NCI-H82 treated with DMSO at 0.1 percent for 48 hours (cell line): Measurements from ENCODE around the gene RPS13.
"Not testable (repeated sequence)": the region's sequence is repeated elsewhere in the genome, so short reads cannot be mapped to it uniquely, and the experiment has no call there.

ENCODE experiments used
- DNase-seq: peaks from one replicate; lab custom pipeline; 2025; ENCODE audit not compliant: unreplicated experiment; lab: John Stamatoyannopoulos, UW

The RPS13 gene

GRCh38 chr11:17077520-17078401 lies at the start of gene RPS13:
TSS of gene RPS13 (minus strand) at chr11:17077667. CDS start at chr11:17077641, 26 bp downstream.
- DNase-seq: peak; percentile 92

- no peak for DNase-seq
These were observed 44.5 kb upstream of the RPS13 start for GRCh38 chr11:17121981-17122380.

GRCh38 chr11:17117262-17117661 lies 39.8 kb upstream of the RPS13 start:
- no peak for DNase-seq

DNA sequence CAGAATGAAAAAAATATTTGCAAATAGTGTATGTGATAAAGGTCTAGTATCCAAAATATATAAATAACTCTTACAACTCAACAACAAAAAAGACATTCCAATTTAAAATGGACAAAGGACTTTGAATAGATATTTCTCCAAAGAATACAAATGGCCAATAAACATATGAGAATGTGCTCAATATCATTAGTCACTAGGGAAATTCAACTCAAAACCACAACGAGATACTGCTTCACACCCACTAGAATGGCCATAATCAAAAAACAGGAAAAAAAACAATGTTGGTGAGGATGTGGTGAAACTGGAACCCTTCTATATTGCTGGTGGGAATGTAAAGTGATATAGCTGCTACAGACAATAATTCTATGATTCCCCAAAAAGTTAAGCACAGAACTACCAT lies 38.6 kb upstream of the RPS13 start:
- no peak for DNase-seq

- DNase-seq: not testable (repeated sequence)
These were observed 30.3 kb upstream of the RPS13 start for GRCh38 chr11:17107745-17108144.

DNA sequence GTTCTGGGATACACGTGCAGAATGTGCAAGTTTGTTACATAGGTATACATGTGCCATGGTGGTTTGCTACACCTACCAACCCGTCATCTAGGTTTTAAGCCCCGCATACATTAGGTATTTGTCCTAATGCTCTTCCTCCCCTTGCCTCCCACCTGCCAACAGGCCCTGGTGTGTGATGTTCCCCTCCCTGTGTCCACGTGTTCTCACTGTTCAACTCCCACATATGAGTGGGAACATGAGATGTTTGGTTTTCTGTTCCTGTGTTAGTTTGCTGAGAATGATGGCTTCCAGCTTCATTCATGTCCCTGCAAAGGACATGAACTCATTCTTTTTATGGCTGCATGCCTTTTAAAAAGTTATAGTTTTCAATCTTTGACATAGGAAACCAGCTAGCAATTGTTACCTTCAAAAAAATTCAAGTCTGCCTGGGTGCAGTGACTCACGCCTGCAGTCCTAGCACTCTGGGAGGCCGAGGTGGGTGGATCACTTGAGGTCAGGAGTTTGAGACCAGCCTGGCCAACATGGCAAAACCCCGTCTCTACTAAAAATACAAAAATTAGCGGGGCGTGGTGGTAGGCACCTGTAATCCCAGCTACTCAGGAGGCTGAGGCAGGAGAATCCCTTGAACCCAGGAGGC lies 28.1 kb upstream of the RPS13 start:
- not testable (repeated sequence) for DNase-seq

- no peak for DNase-seq
These were observed 25.0 kb upstream of the RPS13 start for GRCh38 chr11:17102462-17102861.

- no peak for DNase-seq
These were observed 21.2 kb upstream of the RPS13 start for GRCh38 chr11:17098658-17099057.

DNA sequence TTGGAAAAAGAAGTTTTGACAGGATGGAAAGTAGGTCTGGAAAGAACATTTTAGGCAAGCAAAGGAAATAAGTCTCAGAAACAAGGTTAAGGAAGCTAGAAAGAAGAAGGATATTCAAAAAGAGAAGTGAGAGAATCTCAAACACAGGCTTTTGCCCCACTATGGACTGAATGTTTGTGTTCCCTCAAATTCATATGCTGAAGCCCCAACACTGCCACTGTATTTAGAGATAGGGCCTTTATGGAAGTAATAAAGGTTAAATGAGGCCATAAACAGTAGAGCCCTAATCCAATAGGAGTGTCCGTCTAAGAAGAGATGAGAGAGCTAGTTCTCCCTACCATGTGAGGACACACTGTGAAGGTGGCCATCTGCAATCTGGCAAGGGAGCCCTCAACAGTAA lies 20.6 kb upstream of the RPS13 start:
- no peak for DNase-seq

DNA sequence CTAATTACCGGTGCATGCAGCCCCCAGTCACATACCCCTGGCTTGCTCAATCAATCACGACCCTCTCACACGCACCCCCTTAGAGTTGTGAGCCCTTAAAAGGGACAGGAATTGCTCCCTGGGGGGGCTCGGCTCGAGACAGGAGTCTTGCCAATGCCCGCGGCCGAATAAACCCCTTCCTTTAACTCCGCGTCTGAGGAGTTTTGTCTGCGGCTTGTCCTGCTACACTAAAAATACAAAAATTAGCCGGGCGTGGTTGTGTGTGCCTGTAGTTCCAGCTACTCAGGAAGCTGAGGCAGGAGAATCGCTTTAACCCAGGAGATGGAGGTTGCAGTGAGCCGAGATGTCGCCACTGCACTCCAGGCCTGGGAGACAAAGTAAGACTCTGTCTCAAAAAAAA lies 8.5 kb upstream of the RPS13 start:
- DNase-seq: not testable (repeated sequence)

DNA sequence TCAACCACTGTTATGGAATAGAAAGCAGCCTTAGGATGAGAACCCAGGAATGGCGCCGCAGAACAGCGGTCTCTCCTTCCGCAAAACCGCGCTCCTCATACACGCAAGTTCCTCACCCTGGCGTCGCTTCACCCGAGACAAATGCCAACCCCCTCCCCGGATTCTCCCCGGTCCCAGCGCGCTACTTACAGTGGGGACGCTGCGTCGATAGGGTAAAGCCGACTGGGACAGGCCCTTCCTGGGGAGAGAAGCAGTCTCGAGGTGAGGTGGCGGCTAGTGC lies 287 bp downstream of the RPS13 start:
- DNase-seq: no peak

DNA sequence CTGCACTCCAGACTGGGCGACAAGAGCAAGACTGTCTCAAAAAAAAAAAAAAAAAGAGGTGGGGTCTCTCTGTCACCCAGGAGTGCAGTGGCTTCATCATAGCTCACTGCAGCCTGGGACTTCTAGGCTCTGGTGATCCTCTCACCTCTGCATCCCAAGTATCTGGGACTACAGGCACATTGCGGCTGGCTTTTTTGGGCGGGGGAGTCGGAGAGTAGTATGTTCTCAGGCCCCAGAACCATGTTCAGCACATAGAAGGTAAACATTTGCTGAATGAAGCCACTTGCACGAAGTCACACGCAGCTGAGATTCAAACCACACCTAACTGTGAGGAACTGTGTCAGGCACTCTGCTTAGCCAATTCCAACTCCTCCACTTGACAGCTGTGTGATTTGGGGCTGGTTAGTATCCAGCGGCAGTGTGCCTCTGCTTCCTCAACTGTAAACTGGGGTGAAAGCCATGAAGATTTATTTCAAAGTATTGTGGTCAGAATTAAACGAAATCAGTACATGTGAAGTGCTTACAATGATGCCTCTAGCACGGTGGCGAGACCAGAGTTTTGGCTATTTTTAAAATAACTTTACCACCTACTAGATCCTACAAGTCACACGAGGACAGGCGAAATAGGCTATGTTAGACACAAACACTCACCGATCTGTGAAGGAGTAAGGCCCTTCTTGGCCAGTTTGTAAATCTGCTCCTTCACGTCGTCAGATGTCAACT lies 789 bp downstream of the RPS13 start:
- no peak for DNase-seq

GRCh38 chr11:17075506-17075905 lies 2.0 kb downstream of the RPS13 start:
- DNase-seq: no peak

GRCh38 chr11:17073370-17074027 lies 4.0 kb downstream of the RPS13 start:
- DNase-seq: no peak

DNA sequence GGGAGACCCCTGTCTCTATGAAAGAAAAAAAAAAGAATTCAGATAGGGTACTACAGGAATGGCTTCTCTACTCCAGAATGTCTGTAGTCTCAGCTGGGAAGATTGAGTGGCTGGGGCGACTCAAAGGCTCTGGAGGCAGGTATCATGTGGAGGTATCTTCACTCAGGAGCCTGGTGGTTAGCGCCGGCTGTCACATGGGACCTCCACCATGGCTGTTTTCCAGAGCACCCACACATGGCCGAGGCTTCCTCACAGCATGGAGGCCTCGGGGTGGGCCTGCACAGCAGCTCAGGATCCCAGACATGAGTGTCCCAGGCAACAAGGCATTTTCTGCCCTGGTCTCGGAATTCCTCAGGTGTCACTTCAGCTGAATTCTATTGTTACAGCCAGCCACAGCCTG lies 10.1 kb downstream of the RPS13 start:
- DNase-seq: no peak

GRCh38 chr11:17066691-17067090 lies 10.8 kb downstream of the RPS13 start:
- no peak for DNase-seq

- DNase-seq: no peak
These were observed 14.1 kb downstream of the RPS13 start for GRCh38 chr11:17063171-17064002.

DNA sequence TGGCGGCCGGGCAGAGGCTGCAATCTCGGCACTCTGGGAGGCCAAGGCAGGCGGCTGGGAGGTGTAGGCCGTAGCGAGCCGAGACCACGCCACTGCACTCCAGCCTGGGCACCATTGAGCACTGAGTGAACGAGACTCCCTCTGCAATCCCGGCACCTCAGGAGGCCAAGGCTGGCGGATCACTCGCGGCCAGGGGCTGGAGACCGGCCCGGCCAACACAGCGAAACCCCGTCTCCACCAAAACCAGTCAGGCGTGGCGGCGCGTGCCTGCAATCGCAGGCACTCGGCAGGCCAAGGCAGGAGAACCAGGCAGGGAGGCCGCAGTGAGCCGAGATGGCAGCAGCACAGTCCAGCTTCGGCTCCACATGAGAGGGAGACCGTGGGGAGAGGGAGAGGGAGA lies 26.3 kb downstream of the RPS13 start:
- not testable (repeated sequence) for DNase-seq

- not testable (repeated sequence) for DNase-seq
These were observed 29.0 kb downstream of the RPS13 start for GRCh38 chr11:17048491-17048890.

DNA sequence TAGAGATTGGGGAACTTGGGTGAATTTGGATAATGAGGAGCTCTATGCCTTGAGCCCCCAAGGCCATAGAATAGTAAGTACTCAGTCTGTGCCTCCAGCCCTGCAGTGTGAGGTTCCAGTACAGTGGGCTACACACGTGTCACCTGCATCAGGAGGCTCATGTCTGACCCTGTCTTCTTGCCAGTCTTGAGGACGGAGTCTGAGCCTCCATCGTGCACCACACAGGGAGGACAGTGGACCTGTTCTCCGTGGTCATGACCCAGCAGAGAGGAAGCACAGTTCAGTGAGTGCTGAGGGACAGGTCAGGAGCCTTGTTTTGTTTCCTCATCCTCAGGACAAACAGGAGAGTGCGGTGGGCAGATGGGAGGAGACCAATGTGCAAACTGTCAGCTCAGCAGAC lies 30.8 kb downstream of the RPS13 start:
- DNase-seq: no peak
